Right lobe of liver (tissue), 4 donors: ENCODE measurements around the gene SLC39A13.

Experiments
- POLR2A ChIP-seq: fragments of 450-650 bp; IDR thresholded peaks from one replicate; pipeline ENCODE4 v1.6.1; 2017; ENCODE audit warnings: antibody characterized with exemption, mild to moderate bottlenecking
- TF ChIP-seq, protein P1 (sequence below), 4 donors: fragments of 200-600 bp in 3 of 4; fragments of 450-650 bp in 1 of 4; IDR thresholded peaks; one replicate each; pipeline versions ENCODE4 v1.5.1 to v1.8.0; 2016 to 2022; ENCODE audit warnings: antibody characterized with exemption in 4 of 4, mild to moderate bottlenecking in 2 of 4
- donor health status: DM: no; HTN: no; CAD: no.
- donor health status: DM: no; HTN: no; CAD: no.
- donor health status: DM: no; HTN: yes; CAD: no.

DNA sequence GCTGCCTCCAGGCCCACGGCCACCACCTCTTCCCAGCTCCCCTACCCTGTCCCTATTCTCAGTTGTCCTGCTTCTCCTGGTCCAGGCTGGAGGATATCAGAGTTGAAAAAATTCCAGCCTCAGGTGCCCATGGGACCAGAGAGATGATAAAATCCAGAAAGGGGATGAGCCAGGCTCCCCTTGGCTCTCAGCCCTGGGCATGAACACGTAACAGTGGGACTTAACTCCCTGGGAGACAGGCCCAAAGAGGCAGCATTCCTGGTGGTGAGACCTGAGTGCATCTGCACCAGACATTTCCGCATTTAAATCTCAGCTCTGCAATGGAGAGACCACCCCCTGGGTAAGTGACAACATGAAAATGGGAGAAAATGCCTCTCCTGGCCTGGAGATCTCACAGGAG, 10.4 kb upstream of the SLC39A13 start:
- TF ChIP-seq, protein P1, sequence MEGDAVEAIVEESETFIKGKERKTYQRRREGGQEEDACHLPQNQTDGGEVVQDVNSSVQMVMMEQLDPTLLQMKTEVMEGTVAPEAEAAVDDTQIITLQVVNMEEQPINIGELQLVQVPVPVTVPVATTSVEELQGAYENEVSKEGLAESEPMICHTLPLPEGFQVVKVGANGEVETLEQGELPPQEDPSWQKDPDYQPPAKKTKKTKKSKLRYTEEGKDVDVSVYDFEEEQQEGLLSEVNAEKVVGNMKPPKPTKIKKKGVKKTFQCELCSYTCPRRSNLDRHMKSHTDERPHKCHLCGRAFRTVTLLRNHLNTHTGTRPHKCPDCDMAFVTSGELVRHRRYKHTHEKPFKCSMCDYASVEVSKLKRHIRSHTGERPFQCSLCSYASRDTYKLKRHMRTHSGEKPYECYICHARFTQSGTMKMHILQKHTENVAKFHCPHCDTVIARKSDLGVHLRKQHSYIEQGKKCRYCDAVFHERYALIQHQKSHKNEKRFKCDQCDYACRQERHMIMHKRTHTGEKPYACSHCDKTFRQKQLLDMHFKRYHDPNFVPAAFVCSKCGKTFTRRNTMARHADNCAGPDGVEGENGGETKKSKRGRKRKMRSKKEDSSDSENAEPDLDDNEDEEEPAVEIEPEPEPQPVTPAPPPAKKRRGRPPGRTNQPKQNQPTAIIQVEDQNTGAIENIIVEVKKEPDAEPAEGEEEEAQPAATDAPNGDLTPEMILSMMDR (IDR thresholded peaks at IDR 0.05): no peak
- no peak for TF ChIP-seq POLR2A
